NCI-H2227 (cell line): ENCODE measurements around the gene CCDC51.
"Not testable (repeated sequence)": the region's sequence is repeated elsewhere in the genome, so short reads cannot be mapped to it uniquely, and the experiment has no call there.

Experiments
- DNase-seq: peaks from one replicate; lab custom pipeline; 2025; ENCODE audit not compliant: unreplicated experiment; lab: John Stamatoyannopoulos, UW

The CCDC51 gene

GRCh38 chr3:48466386-48467109 lies 26.6 kb upstream of the CCDC51 start:
- peak; percentile 32 for DNase-seq

GRCh38 chr3:48465531-48466378 lies 25.8 kb upstream of the CCDC51 start:
- DNase-seq, result peak; percentile 90

- DNase-seq, result no peak
Observed at GRCh38 chr3:48465237-48465530, 25.3 kb upstream of the CCDC51 start.

- DNase-seq, result no peak
Observed at GRCh38 chr3:48464713-48465221, 24.8 kb upstream of the CCDC51 start.

- DNase-seq, result no peak
Observed at GRCh38 chr3:48463703-48464102, 23.8 kb upstream of the CCDC51 start.

- not testable (repeated sequence) for DNase-seq
Observed at GRCh38 chr3:48461767-48462166, 21.8 kb upstream of the CCDC51 start.

GRCh38 chr3:48460517-48460902 lies 20.6 kb upstream of the CCDC51 start:
- no peak for DNase-seq

- DNase-seq, result no peak
Observed at GRCh38 chr3:48459773-48460516, 20.0 kb upstream of the CCDC51 start.

- no peak for DNase-seq
Observed at GRCh38 chr3:48459331-48459730, 19.4 kb upstream of the CCDC51 start.

GRCh38 chr3:48456456-48456855 lies 16.5 kb upstream of the CCDC51 start:
- DNase-seq, result peak; percentile 15

- no peak for DNase-seq
Observed at GRCh38 chr3:48451270-48451669, 11.4 kb upstream of the CCDC51 start.

- DNase-seq, result peak; percentile 92
Observed at GRCh38 chr3:48446425-48447193, 6.7 kb upstream of the CCDC51 start, which contains the start of gene ATRIP. Gene ATRIP (plus strand): TSS chr3:48446737. CDS start chr3:48446846, 109 bp downstream.

- no peak for DNase-seq
Observed at GRCh38 chr3:48446043-48446424, 6.1 kb upstream of the CCDC51 start.

GRCh38 chr3:48445277-48445882 lies 5.5 kb upstream of the CCDC51 start:
- DNase-seq, result no peak

- DNase-seq, result no peak
Observed at GRCh38 chr3:48441940-48442339, 2.0 kb upstream of the CCDC51 start.

- peak; percentile 16 for DNase-seq
Observed at GRCh38 chr3:48440590-48440958, 655 bp upstream of the CCDC51 start.

- DNase-seq, result no peak
Observed at GRCh38 chr3:48437812-48438211, 2.1 kb downstream of the CCDC51 start.

- DNase-seq, result no peak
Observed at GRCh38 chr3:48436855-48437254, 3.1 kb downstream of the CCDC51 start.

- DNase-seq, result no peak
Observed at GRCh38 chr3:48436477-48436787, 3.5 kb downstream of the CCDC51 start.

GRCh38 chr3:48435774-48436476 lies 4.0 kb downstream of the CCDC51 start:
- peak; percentile 77 for DNase-seq
